Measurements from ENCODE around the gene TMEM250.

- TF ChIP-seq CTCF (IDR thresholded peaks at IDR 0.05) (no peak), POLR2AphosphoS5 (IDR thresholded peaks at IDR 0.05; ENCODE audit: low read depth, low read length) (no peak)
Measured at GRCh38 chr9:136103651-136104487, 14.8 kb downstream of the TMEM250 start.

All from Panc1 (cell line).